Activated CD8-positive, alpha-beta memory T cell treated with anti-CD3 and anti-CD28 coated beads, Interleukin-2, amount 50 U/mL, for 4 hours (primary cell): ENCODE data around the gene C1QTNF1.
A peak's percentile ranks its signal among the peaks of the same experiment; 100 is the strongest.
"Not testable (repeated sequence)": the region's sequence is repeated elsewhere in the genome, so short reads cannot be mapped to it uniquely, and the experiment has no call there.

Source experiments
- DNase-seq: peaks from one replicate; pipeline ENCODE4 v3.0.0-alpha.2; 2020

C1QTNF1 gene

DNA sequence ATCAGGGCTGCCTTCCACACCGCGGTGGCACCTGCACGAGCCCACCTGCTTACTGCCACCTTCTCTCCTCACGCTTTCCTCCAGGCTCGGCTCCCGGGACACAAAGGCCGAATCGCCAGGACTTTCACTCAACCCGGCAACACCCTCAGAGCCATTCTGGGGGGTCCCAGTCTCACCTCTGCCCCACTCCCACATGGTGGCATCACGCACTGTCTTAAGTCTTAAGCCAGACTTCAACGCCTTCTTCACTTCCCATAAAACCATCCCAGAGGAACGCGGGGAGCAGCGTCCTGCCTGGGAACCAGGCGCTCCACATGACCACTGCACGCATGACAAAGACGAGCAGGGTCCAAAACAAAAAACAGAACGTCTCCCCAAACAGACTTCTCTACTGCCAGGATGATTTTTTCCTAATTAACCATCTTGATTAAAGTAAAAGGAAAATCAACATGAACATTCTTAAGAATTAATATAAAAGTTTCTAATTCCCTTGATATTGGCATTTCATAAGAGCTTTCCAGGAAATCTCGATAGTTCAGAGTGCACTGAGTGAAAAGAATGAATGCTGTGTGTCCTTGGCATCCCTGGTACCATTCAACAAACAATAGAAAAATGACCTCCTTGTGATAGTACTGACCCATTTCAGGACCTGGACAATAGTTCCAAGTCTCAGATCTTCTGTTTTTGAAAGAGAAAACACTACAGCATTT, 17.0 kb upstream of the C1QTNF1 start:
- no peak for DNase-seq

DNA sequence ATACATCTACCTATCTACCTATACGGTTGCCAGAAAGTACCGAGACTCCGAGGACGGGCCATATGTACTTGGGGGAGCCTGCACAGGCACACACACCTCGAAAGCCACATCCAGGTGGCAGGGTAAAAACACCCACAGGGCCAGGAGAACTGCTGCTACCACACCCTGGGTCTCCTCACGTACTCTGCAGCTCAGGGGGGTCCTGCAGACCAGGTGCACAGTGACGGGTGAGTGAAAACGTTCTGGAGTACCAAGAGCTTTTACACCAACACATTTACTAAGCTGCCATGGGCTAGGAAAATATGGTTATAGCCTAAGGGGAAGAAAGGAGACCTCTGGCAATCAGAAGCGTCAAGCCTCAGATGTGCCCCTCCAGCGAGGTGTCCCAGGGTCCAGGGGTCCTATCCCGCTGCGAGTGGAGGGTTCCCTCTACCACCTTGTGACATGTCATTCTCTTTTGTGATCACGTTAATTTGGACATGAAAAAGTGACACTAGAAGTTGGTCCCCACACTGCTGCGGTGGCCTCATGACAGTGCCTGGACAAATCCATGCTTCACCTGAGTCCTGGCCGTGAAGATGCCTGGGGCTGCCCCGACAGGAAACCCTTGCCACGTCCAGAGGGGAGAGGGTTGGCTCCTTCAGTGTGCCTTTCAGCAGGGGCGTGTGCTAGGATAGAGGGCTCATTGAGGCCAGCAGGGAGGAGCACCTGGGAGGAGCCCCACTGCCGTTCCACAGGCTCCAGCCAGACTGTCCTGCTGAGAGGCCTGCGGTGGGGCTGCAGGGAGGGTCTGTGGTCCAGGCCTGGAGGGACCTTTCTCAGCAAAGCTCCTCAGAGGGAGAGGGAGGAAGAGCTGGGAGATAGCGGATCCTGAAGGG, 16.2 kb upstream of the C1QTNF1 start:
- no peak for DNase-seq

DNA sequence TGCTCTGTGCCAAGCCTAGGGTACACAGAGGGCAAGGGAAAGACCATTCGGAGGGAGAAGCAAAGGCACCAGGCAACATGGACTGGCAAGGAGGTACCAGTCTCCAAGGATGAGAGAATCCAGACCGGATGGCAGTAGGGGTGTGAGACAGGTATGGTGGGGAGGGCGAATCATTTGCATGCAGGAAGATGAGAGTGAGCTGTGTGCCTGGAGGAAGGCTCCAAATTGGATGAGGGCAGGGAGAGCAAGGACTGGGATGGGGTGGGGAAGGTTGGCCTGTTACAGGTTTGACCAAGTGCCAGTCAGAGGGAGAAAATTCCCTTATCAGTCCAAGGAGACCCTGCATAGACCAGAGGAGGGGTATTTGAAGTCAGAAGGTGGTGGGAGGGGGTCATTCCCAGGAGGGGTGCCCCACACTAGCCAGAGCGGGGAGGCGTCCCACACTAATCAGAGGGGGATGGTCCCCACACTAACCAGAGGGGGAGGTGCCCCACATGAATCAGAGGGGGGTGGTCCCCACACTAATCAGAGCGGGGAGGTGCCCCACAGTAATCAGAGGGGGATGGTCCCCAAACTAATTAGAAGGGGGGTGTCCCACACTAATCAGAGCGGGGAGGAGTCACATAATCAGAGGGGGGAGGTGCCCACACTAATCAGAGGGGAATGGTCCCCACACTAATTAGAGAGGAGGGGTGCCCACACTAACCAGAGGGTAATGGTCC, 15.1 kb upstream of the C1QTNF1 start:
- no peak for DNase-seq

DNA sequence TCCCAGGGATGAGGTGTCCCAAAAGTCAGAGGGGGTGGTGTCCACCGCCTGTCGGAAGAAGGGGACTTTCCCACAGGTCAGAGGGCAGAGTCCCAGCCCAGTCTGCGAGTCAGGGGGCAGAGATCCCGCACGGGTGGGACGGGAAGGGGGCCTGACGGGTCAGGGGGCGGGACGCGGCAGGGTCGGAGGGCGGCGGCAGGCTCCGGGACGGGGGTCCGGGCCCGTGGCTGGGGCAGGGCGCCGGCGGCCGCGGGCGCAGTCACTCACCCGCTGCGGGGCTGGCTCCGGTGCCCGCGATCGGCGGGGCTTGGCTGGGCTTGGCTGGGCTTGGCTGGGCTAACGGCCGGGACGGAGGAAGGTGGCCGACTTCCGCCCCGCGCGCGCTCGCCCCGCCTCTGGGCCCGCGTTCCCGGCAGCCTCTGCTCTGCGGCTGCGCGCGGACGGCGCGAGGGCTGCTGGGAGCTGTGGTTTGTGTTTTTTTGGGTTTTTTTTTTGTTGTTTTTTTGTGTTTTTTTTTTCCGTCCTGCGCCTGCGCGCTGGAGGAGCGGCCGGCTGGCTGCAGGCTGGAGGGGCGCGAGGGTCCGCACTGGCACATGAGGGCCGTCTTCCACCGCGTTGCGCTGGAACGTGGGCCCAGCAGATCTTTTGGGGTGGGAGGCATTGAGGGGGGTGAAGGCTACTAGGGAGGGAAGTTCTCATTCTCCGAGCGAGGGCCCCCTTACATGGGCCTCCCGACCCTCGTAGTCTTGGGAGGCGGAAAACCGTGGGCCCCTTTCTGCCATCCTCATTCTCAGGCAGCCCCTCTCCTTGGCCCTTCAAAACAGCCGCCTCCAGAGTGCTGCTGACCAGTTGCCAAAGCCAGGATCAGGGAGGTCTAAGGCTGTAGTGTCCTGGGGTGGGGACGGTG, 14.3 kb upstream of the C1QTNF1 start, which contains the start of gene CANT1:
Gene CANT1 (minus strand): TSS at position 368 of the 907 bp plus-strand sequence. CDS start 12,142 bp downstream, outside the sequence.
- DNase-seq: peak; percentile 81

DNA sequence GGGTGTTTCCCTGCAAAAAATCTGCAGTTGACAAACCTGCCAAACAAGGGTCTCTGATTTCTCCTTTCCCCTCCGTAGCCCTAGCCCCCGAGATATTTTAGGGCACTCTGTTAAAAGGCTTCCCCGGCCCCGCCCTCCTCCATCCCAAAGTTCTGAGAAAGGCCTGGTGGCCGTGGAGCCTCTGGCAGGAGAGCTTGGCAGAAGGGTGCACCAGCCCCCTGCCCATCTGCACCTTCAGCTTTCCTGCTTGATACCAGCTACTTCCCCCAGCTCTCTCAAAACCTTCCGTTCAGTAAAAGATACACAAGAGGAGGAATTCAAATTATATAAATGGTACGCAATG, 13.7 kb upstream of the C1QTNF1 start:
- no peak for DNase-seq

DNA sequence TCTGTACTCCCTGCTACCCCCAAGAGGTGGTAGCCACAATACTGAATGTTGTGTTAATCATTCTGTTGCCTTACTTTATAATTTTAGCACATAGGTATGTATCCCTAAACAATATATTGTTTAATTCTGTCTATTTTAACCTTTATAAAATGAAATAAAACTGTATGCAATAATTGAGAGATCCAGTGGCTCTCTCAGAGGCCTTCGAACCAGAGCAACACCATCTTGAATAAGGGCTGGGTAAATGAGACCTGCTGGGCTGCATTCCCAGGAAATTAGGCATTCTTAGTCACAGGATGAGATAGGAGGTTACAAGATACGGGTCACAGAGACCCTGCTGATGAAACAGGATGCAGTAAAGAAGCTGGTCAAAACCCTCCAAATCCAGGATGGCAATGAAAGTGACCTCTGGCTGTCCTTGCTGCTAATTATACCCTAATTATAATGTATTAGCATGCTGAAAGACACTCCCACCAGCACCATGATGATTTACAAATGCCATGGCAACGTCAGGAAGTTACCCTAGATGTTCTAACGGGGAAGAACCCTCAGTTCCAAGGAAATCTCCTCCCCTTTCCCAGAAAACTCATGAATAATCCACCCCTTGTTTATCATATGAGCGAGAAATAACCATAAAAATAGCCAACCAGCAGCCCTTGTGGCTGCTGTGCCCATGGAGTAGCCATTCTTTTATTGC, 12.4 kb upstream of the C1QTNF1 start:
- DNase-seq: no peak

DNA sequence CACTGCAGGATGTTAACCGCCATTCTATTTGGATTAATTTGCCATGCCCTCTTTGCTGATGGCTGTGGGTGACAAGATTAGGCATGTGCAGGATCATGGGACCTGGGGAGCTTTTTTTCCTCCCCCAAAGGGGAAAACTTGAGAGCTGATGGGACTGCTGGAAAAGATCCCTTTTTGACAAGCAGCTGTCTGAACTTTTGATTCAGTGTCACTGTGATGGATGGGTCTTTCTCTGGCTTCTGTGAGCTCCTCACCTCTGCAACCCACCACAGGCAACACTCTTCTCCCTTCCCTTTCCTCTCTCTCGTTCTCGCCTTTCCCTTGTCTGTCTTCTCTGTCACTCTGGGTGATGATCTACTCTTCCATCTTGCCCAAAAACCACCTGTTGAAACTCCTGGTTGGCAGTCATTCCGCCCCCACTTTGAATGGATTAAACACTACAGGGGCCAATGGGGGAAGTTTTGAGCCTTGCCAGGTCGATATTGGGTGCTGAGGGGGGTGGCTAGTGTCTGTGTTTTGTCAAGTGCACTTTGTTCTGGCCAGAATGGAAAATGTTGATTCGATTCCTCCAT, 11.3 kb upstream of the C1QTNF1 start:
- DNase-seq: no peak

DNA sequence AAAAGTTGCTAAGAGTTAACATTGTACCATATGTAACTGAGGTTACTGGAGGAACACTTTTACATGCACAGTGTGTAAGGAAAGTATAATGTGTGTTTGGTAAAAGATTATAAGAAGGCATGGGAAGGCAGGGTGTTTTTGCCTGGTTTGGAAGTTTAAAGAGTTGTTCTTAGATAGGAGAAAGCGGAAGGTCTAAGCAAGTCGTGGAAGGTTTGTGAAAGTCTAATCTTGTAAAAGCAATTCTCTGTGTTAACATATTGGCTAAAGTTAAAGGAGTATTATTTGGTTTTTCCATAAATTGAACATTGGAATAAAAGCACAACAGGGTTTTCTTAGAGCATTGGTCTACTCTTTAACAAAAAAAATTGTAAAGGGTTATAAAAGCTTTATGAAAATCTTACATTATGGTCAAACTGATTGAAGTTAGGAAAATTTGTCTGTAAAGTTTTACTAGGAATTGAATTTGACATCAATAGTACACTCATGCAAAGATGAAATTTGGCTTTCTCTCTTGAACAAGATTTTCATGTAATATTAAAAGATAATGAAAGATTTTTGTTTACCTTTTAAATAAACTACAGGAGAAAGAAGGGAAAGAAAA, 9.7 kb upstream of the C1QTNF1 start:
- no peak for DNase-seq

DNA sequence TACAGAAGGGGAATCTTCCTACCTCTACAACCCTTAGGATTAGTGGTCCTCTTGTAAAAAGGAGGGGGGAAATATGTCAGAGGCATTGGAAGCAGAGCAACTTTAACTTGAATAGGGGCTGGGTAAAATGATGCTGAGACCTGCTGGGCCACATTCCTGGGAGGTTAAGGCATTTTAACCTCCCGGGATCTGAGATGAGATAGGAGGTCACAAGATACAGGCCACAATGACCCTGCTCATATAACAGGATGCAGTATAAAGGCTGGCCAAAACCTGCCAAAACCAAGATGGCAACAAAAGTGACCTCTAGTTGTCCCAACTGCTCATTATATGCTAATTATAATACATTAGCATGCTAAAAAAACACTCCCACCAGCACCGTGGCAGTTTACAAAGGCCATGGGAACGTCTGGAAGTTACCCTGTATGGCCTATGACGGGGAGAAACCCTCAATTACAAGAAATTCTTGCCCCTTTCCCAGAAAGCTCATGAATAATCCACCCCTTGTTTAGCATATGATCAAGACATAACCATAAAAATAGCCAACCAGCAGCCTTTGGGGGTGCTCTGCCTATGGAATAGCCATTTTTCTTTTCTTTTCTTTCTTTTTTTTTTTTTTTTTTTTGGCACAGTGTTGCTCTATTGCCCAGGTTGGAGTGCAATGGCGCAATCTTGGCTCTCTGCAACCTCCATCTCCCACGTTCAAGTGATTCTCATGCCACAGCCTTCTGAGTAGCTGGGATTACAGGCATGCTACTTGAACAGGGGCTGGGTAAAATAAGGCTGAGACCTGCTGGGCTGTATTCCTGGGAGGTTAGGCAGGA, 6.2 kb upstream of the C1QTNF1 start:
- DNase-seq: no peak

DNA sequence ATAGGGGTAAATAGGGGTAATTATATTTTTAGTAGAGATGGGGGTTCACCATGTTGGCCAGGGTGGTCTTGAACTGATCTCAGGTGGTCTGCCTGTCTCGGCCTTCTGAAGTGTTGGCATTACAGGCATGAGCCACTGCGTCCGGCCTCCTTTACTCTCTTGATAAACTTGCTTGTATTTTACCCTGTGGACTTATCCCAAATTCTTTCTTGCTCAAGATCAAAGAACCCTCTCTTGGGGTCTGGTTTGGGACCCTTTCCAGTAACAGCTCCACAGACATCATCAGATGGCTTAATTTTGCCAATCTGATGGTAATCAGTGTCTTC, 5.6 kb upstream of the C1QTNF1 start:
- DNase-seq: no peak

DNA sequence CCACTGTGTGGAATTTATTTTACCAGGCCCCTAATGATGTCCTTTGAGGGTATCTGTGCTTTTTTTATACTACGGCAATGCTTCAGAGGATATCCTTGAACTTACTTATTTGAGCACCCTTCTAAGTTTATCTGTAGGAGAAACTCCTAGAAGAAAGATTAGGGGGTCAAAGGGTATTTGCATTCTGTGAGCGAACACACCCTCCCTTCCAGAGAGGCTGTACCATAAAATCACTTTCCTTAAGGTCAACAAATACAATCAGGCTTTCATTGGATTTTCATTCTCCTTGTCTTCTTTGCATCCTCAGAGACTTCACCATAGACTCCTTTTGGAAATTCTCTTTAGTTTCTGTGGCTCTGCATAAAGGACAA, 4.7 kb upstream of the C1QTNF1 start:
- DNase-seq: no peak

DNA sequence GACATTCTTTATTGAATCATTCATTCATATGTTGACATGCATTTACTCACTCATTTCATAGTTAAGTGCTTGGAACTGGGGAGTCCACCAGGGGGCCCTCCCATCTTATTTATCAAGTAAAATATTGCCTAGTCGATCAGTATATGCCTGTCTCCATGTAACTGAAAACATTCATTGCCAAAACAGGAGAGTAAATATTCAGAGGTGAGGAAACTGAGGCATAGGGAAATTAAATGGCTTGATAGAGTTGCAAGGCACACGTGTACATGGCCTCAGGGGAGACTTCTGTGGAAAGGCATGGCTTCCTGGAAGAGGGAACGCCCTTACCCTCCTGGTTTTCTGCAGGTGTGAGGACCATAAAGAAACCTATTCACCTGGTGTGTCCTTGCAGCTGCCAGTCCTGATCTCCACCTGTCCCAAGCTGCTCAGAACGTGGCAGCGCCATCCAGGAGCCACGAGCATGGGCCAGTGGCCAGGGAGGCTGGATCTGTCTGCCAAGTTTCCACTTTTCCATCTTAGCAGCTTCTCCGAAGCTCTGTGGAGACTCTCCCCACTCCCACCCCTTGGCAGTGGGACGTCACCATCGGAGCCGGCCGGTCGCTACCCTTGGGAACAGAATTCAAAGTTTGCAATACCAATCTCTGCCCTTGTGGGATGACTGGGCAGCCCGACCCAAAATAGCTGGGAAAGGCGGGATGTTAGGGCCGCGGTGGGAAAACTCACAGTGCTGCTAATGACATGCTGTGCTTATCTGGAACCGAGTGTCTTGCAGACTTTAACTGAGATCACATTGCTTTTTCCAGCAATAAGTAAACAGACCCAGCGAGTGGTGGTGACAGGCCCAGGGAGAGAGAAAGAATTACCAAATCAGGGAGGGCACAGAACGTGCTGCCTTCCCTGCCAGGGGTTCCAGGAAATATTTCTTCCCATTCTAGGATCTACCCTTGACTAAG, 4.1 kb upstream of the C1QTNF1 start:
- peak; percentile 54 for DNase-seq

DNA sequence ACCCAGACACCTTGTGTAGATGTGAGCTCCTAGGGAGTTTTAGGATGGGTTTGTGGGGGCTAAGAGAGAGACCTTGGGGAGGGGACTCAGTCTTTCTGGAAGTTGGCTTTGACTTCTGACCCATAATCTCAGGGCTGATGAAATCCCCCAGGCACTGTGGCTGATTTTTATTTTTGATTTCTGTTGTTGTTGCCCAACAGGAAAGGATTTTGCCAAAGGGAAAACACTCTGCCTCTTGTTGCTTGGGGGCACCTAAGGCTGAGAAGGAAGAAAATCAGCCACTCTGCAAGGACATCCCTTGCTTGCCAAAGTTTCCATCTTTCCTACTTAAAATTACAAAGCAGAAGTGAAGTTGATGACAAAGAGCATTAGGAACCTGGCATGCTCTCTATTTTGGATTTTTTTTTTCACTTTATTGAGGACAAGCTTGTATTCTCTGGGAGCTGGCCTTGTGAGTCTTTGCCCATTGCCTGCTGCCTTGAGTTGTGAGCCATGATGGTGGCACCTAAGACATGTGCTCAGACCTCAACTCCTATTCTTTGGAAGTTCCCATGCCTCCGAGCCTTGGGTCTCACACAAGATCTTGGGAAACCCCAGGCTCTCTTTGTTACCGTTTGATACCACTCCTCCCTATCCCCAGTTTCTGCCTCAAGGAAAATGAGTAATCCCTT, 3.2 kb upstream of the C1QTNF1 start:
- DNase-seq: no peak

DNA sequence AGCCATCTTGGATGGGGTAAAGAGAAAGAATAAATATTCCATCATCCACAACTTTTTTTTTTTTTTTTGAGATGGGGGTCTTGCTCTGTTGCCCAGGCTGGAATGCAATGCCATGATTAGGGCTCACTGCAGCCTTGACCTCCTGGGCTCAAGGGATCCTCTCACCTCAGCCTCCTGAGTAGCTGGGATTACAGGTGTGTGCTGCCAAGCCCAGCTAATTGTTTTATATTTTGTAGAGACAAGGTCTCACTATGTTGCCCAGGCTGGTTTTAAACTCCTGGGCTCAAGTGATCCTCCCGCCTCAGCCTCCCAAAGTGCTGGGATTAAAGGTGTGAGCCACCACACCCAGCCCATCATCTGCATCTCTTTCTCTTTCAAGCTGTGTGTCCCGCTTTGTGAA, 2.0 kb upstream of the C1QTNF1 start:
- DNase-seq: not testable (repeated sequence)

DNA sequence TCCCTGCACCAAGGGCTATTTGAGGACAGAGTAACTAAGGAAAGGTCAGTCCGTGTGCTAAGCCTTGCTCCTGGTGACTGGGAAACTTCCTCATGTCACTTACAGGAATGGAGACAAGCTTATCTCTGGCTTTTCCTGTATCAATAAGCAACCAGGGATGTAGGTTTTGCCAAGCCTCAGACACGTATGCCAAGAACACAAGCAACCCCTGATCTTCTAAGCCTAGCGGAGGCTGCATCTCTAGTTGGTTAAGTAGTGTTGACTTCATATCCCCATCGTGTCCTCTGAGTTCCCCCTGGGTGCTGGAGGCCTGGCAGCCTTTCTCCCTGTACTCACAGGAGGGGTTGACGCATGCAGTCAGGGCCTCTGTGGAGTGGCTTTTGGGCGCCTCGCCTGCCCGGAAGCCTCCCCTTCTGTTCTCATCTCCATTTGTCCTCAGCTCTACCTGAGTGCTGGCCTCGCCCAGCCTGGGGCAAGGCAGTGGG, 1.4 kb upstream of the C1QTNF1 start:
- no peak for DNase-seq

DNA sequence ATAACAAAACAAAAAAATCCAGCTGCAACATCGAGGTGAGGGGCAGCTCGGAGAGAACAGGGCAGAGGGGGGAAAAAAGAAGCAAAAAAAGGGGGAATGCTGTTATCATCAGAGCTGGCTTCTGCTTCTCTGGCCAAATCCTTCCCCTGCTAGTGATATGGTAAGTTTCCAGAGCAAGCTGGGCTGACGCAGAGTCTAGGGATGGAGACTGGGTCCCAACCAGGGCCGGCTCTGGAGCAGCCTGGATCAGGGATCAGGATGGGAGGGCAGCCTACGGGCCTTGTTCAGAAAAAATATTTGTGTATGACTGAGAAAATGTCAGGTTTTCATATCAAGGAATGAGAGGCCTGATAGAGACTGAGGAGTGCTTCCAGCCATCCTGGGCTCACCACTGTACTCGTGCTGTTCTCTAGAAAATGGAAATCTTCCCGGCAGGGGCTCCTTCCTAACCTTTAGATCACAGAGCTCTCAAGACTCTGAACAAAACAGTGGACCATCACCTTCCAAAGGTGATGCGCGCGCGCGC, 726 bp upstream of the C1QTNF1 start:
- no peak for DNase-seq

DNA sequence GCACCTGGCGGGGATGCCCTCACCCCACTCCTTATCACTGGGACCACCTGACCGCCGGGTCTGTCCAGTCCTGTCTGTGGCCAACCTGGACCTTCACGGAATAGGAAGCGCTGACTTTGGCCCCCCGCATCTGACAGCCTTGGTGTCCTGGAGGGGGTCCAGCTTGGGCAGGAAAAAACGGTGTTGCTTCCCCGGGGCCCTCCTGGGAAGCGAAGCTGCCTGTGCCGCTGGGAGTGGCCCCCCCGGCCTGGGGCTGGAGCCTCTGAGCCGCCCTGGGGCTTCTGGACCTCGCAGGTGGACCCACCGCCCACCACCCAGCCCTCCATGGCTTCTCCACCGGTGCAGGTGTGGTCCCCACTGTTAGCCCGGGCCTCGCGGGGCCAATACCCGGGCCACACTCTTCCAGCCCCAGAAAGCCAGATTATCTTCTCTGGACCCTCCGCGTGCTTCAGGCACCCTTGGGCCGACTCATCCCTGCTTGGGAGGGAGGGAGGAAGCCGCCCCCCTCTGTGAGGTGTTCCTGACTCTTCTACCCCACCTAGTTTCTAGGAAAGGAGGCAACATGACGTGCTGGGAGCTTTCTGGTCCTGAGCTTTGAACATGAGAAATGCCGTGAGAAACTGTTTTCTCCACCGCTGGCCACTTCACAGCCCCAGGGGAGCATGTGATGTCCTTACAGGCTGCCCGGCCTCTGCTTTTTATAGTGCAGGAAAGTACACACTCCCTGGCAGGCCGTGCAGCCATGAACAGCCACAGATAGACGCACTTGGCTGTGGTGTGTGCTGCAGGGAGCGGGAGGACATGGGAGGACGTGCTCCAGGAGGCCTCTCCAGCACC, 1.1 kb downstream of the C1QTNF1 start:
- no peak for DNase-seq
